Measurements from ENCODE around the gene RPTOR. TPM values are rescaled to one million over a fixed set of nuclear protein-coding genes. Genes with fewer than 3 reads are reported as not detected.

Gene RPTOR
- total and polyA plus RNA-seq, 2 experiments from 2014 or later, result 6.6 to 16.1 TPM

GRCh38 chr17:81002409-81003361 is 458.0 kb downstream of the RPTOR start:
- no peaks in the 10 kb centered on the region for H3K9me2 ChIP-seq (ENCODE audit: insufficient read depth)
- no peaks in the 10 kb centered on the region for H3K79me2 ChIP-seq (ENCODE audit: insufficient read depth)
- H3K27ac ChIP-seq, result no peak overlapping the region
- H3F3A ChIP-seq (ENCODE audit: insufficient read depth), result peaks cover 8% of the 10 kb centered on the region; the same call in 1 of the 2 replicates
- no peaks in the 10 kb centered on the region for H3K36me3 ChIP-seq (ENCODE audit: low read depth)
- 19 to 27% methylated on average over 21 of the region's 21 CpGs for WGBS, 2 experiments (ENCODE audit: low coverage in 1 of 2, low lambda C conversion rate in 2 of 2, missing lambda C conversion rate in 2 of 2)
- H3K27me3 ChIP-seq (replicated peaks; ENCODE audit: insufficient read depth), result peaks cover 32% of the 10 kb centered on the region
- H3K4me3 ChIP-seq, result no peak overlapping the region
- H3K9me3 ChIP-seq (ENCODE audit: low read depth), result no peaks in the 10 kb centered on the region
- in situ Hi-C loops (cut with MboI), result no loop called here
- no peaks in the 10 kb centered on the region for H4K20me1 ChIP-seq (ENCODE audit: insufficient read depth)
- no peak overlapping the region for H3K9ac ChIP-seq
- peak; percentile 65 for DNase-seq
- H2AFZ ChIP-seq, result no peak overlapping the region
- H3K4me1 ChIP-seq (ENCODE audit: insufficient read depth), result 0 out of 2 replicates have a peak, but pooled peaks cover 5% of the 10 kb centered on the region
- H3K4me2 ChIP-seq (ENCODE audit: unreplicated experiment), result peak overlapping the region; percentile 3
- TF ChIP-seq EZH2 (IDR thresholded peaks at IDR 0.05; ENCODE audit: insufficient read depth, poor library complexity, severe bottlenecking), result no peak
- 0 out of 2 replicates have a peak, but pooled peaks have one; percentile 7 for TF ChIP-seq EZH2phosphoT487 (IDR thresholded peaks at IDR 0.05; ENCODE audit: insufficient read depth, low read depth)

GRCh38 chr17:81003711-81004475 is 459.3 kb downstream of the RPTOR start:
- in situ Hi-C loops (cut with MboI), result no loop called here
- WGBS, 2 experiments (ENCODE audit: low coverage in 1 of 2, low lambda C conversion rate in 2 of 2, missing lambda C conversion rate in 2 of 2), result 1 to 3% methylated on average over 36 to 49 of the region's 72 CpGs
- DNase-seq, result peak; percentile 60

GRCh38 chr17:81006891-81007290 is 462.3 kb downstream of the RPTOR start:
- in situ Hi-C loops (cut with MboI), result no loop called here
- 44 to 45% methylated on average over 10 of the region's 10 CpGs for WGBS, 2 experiments (ENCODE audit: low coverage in 1 of 2, low lambda C conversion rate in 2 of 2, missing lambda C conversion rate in 2 of 2)
- H4K20me1 ChIP-seq (ENCODE audit: insufficient read depth), result no peaks in the 10 kb centered on the region

More at GRCh38 chr17:81003711-81004475, 459.3 kb downstream of the RPTOR start:
- Histone ChIP-seq H3K36me3 (ENCODE audit: low read depth) (no peaks in the 10 kb centered on the region), H4K20me1 (ENCODE audit: insufficient read depth) (no peaks in the 10 kb centered on the region), H3K9ac (no peak overlapping the region), H3K9me2 (ENCODE audit: insufficient read depth) (no peaks in the 10 kb centered on the region), H3K27me3 (replicated peaks; ENCODE audit: insufficient read depth) (peaks cover 32% of the 10 kb centered on the region), H2AFZ (no peak overlapping the region), H3K27ac (no peak overlapping the region), H3K4me1 (ENCODE audit: insufficient read depth) (0 out of 2 replicates have a peak, but pooled peaks cover 5% of the 10 kb centered on the region), H3K4me3 (no peak overlapping the region), H3F3A (ENCODE audit: insufficient read depth) (peaks cover 8% of the 10 kb centered on the region; the same call in 1 of the 2 replicates), H3K9me3 (ENCODE audit: low read depth) (no peaks in the 10 kb centered on the region), H3K79me2 (ENCODE audit: insufficient read depth) (no peaks in the 10 kb centered on the region), H3K4me2 (ENCODE audit: unreplicated experiment) (peak overlapping the region; percentile 46)
- TF ChIP-seq EZH2phosphoT487 (IDR thresholded peaks at IDR 0.05; ENCODE audit: insufficient read depth, low read depth), result peak; percentile 80; the same call in 1 of the 2 replicates
- peak; percentile 95 for TF ChIP-seq EZH2 (IDR thresholded peaks at IDR 0.05; ENCODE audit: insufficient read depth, poor library complexity, severe bottlenecking)

GRCh38 chr17:81008140-81008539 is 463.5 kb downstream of the RPTOR start:
- Histone ChIP-seq H3K4me1 (ENCODE audit: insufficient read depth) (no peaks in the 10 kb centered on the region), H3K79me2 (ENCODE audit: insufficient read depth) (no peaks in the 10 kb centered on the region), H3F3A (ENCODE audit: insufficient read depth) (peaks cover 8% of the 10 kb centered on the region; the same call in 1 of the 2 replicates), H3K27ac (no peak overlapping the region), H4K20me1 (ENCODE audit: insufficient read depth) (no peaks in the 10 kb centered on the region), H3K36me3 (ENCODE audit: low read depth) (no peaks in the 10 kb centered on the region), H3K27me3 (replicated peaks; ENCODE audit: insufficient read depth) (peaks cover 30% of the 10 kb centered on the region), H3K9ac (no peak overlapping the region), H3K4me2 (ENCODE audit: unreplicated experiment) (no peak overlapping the region), H3K9me2 (ENCODE audit: insufficient read depth) (no peaks in the 10 kb centered on the region), H3K9me3 (ENCODE audit: low read depth) (no peaks in the 10 kb centered on the region), H2AFZ (no peak overlapping the region), H3K4me3 (no peak overlapping the region)
- DNase-seq, result peak; percentile 27
- TF ChIP-seq EZH2phosphoT487 (IDR thresholded peaks at IDR 0.05; ENCODE audit: insufficient read depth, low read depth) (no peak), EZH2 (IDR thresholded peaks at IDR 0.05; ENCODE audit: insufficient read depth, poor library complexity, severe bottlenecking) (no peak)
- in situ Hi-C loops (cut with MboI), result no loop called here
- 40 to 43% methylated on average over 10 to 11 of the region's 11 CpGs for WGBS, 2 experiments (ENCODE audit: low coverage in 1 of 2, low lambda C conversion rate in 2 of 2, missing lambda C conversion rate in 2 of 2)

More at GRCh38 chr17:81006891-81007290, 462.3 kb downstream of the RPTOR start:
- TF ChIP-seq EZH2 (IDR thresholded peaks at IDR 0.05; ENCODE audit: insufficient read depth, poor library complexity, severe bottlenecking) (no peak), EZH2phosphoT487 (IDR thresholded peaks at IDR 0.05; ENCODE audit: insufficient read depth, low read depth) (no peak)
- H3K36me3 ChIP-seq (ENCODE audit: low read depth), result no peaks in the 10 kb centered on the region
- H3K4me1 ChIP-seq (ENCODE audit: insufficient read depth), result 0 out of 2 replicates have a peak, but pooled peaks cover 5% of the 10 kb centered on the region
- no peaks in the 10 kb centered on the region for H3K79me2 ChIP-seq (ENCODE audit: insufficient read depth)
- H3K27ac ChIP-seq, result no peak overlapping the region
- peaks cover 39% of the 10 kb centered on the region for H3K27me3 ChIP-seq (replicated peaks; ENCODE audit: insufficient read depth)
- H2AFZ ChIP-seq, result no peak overlapping the region
- DNase-seq, result no peak
- no peaks in the 10 kb centered on the region for H3K9me2 ChIP-seq (ENCODE audit: insufficient read depth)
- peaks cover 8% of the 10 kb centered on the region; the same call in 1 of the 2 replicates for H3F3A ChIP-seq (ENCODE audit: insufficient read depth)
- no peak overlapping the region for H3K4me2 ChIP-seq (ENCODE audit: unreplicated experiment)
- no peaks in the 10 kb centered on the region for H3K9me3 ChIP-seq (ENCODE audit: low read depth)
- no peak overlapping the region for H3K4me3 ChIP-seq
- no peak overlapping the region for H3K9ac ChIP-seq
